MG63 (cell line): ENCODE results near the gene NAV2. TPM values are rescaled to one million over a fixed set of nuclear protein-coding genes. Genes with fewer than 3 reads are reported as not detected.

Experiments
- DNase-seq: peaks from one replicate; pipeline ENCODE4 v3.0.0-alpha.2; 2020
- H3K27me3 ChIP-seq: fragments of 250-450 bp; sonication (Bioruptor Pico); 2 replicates; pipeline ENCODE4 v1.5.1; 2020; ENCODE audit warnings: mild to moderate bottlenecking, moderate library complexity
- H3K36me3 ChIP-seq: fragments of 250-450 bp; sonication (Bioruptor Pico); 2 replicates; pipeline ENCODE4 v1.5.1; 2020; ENCODE audit warnings: mild to moderate bottlenecking, moderate library complexity
- H3K4me3 ChIP-seq: fragments of 250-450 bp; sonication (Bioruptor Pico); 2 replicates; pipeline ENCODE4 v1.5.1; 2020; ENCODE audit warnings: mild to moderate bottlenecking, moderate library complexity
- H3K9me3 ChIP-seq: fragments of 250-450 bp; sonication (Bioruptor Pico); 2 replicates; pipeline ENCODE4 v1.5.1; 2020; ENCODE audit warnings: mild to moderate bottlenecking, moderate library complexity
- total RNA-seq: library from RNA; depleted of rRNA; stranded (reverse); fragments of >200 nt; shearing (Covaris generic); gene quantifications from 2 replicates; pipeline ENCODE4 v1.2.3, GENCODE V29; 2014; ENCODE audit warnings: low replicate concordance

The NAV2 gene
- total RNA-seq, 1 experiment from 2014 or later: 3.7 TPM

- DNase-seq: no peak
- peaks cover 75% of the 10 kb centered on the region for H3K36me3 ChIP-seq
- H3K9me3 ChIP-seq: no peaks in the 10 kb centered on the region
- H3K4me3 ChIP-seq: no peak overlapping the region
- no peaks in the 10 kb centered on the region for H3K27me3 ChIP-seq
Observed at GRCh38 chr11:20103281-20103680, 390.6 kb downstream of the NAV2 start.

- Histone ChIP-seq H3K4me3 (no peak overlapping the region), H3K36me3 (peaks cover 61% of the 10 kb centered on the region), H3K9me3 (no peaks in the 10 kb centered on the region), H3K27me3 (no peaks in the 10 kb centered on the region)
- no peak for DNase-seq
Observed at GRCh38 chr11:20105427-20105826, 392.8 kb downstream of the NAV2 start.

GRCh38 chr11:20109731-20110445 is 397.3 kb downstream of the NAV2 start:
- Histone ChIP-seq H3K27me3 (no peaks in the 10 kb centered on the region), H3K4me3 (no peak overlapping the region), H3K36me3 (peaks cover 54% of the 10 kb centered on the region), H3K9me3 (no peaks in the 10 kb centered on the region)
- no peak for DNase-seq

- peaks cover 58% of the 10 kb centered on the region for H3K36me3 ChIP-seq
- DNase-seq: peak; percentile 17
Observed at GRCh38 chr11:20110908-20111669, 398.5 kb downstream of the NAV2 start.

GRCh38 chr11:20111871-20112270 is 399.2 kb downstream of the NAV2 start:
- H3K9me3 ChIP-seq: no peaks in the 10 kb centered on the region
- H3K27me3 ChIP-seq: no peaks in the 10 kb centered on the region
- no peak overlapping the region for H3K4me3 ChIP-seq
- peaks cover 64% of the 10 kb centered on the region for H3K36me3 ChIP-seq
- no peak for DNase-seq

More at GRCh38 chr11:20110908-20111669, 398.5 kb downstream of the NAV2 start:
- Histone ChIP-seq H3K27me3 (no peaks in the 10 kb centered on the region), H3K9me3 (no peaks in the 10 kb centered on the region), H3K4me3 (no peak overlapping the region)

GRCh38 chr11:20112291-20113148 is 399.9 kb downstream of the NAV2 start:
- Histone ChIP-seq H3K27me3 (no peaks in the 10 kb centered on the region), H3K36me3 (peaks cover 65% of the 10 kb centered on the region), H3K9me3 (no peaks in the 10 kb centered on the region), H3K4me3 (no peak overlapping the region)
- peak; percentile 82 for DNase-seq

- H3K36me3 ChIP-seq: peaks cover 63% of the 10 kb centered on the region
- no peaks in the 10 kb centered on the region for H3K27me3 ChIP-seq
- no peak overlapping the region for H3K4me3 ChIP-seq
- no peaks in the 10 kb centered on the region for H3K9me3 ChIP-seq
- no peak for DNase-seq
Observed at GRCh38 chr11:20113149-20113438, 400.5 kb downstream of the NAV2 start.

- no peak for DNase-seq
- no peak overlapping the region for H3K4me3 ChIP-seq
- H3K36me3 ChIP-seq: peaks cover 61% of the 10 kb centered on the region
- H3K9me3 ChIP-seq: no peaks in the 10 kb centered on the region
- no peaks in the 10 kb centered on the region for H3K27me3 ChIP-seq
Observed at GRCh38 chr11:20114588-20114987, 402.0 kb downstream of the NAV2 start.

GRCh38 chr11:20116825-20117224 is 404.2 kb downstream of the NAV2 start:
- Histone ChIP-seq H3K27me3 (no peaks in the 10 kb centered on the region), H3K9me3 (no peaks in the 10 kb centered on the region), H3K4me3 (no peak overlapping the region), H3K36me3 (peaks cover 68% of the 10 kb centered on the region)
- DNase-seq: no peak

- Histone ChIP-seq H3K4me3 (no peak overlapping the region), H3K36me3 (peaks cover 68% of the 10 kb centered on the region), H3K9me3 (no peaks in the 10 kb centered on the region), H3K27me3 (no peaks in the 10 kb centered on the region)
- no peak for DNase-seq
Observed at GRCh38 chr11:20117291-20117690, 404.7 kb downstream of the NAV2 start.

GRCh38 chr11:20118209-20118608 is 405.6 kb downstream of the NAV2 start:
- Histone ChIP-seq H3K9me3 (no peaks in the 10 kb centered on the region), H3K27me3 (no peaks in the 10 kb centered on the region), H3K4me3 (no peak overlapping the region), H3K36me3 (peaks cover 61% of the 10 kb centered on the region)
- DNase-seq: no peak

- Histone ChIP-seq H3K27me3 (no peaks in the 10 kb centered on the region), H3K4me3 (no peak overlapping the region), H3K9me3 (no peaks in the 10 kb centered on the region), H3K36me3 (peaks cover 50% of the 10 kb centered on the region)
- DNase-seq: no peak
Observed at GRCh38 chr11:20119315-20119714, 406.7 kb downstream of the NAV2 start.

GRCh38 chr11:20120134-20120925 is 407.7 kb downstream of the NAV2 start:
- H3K27me3 ChIP-seq: no peaks in the 10 kb centered on the region
- DNase-seq: no peak
- peaks cover 40% of the 10 kb centered on the region for H3K36me3 ChIP-seq
- no peaks in the 10 kb centered on the region for H3K9me3 ChIP-seq
- H3K4me3 ChIP-seq: no peak overlapping the region

GRCh38 chr11:20122131-20122530 is 409.5 kb downstream of the NAV2 start:
- no peaks in the 10 kb centered on the region for H3K9me3 ChIP-seq

GRCh38 chr11:20125927-20126326 is 413.3 kb downstream of the NAV2 start:
- Histone ChIP-seq H3K4me3 (no peak overlapping the region), H3K27me3 (no peaks in the 10 kb centered on the region), H3K36me3 (peaks cover 8% of the 10 kb centered on the region), H3K9me3 (no peaks in the 10 kb centered on the region)
- DNase-seq: peak; percentile 21

More at GRCh38 chr11:20122131-20122530, 409.5 kb downstream of the NAV2 start:
- Histone ChIP-seq H3K4me3 (no peak overlapping the region), H3K36me3 (peaks cover 27% of the 10 kb centered on the region), H3K27me3 (no peaks in the 10 kb centered on the region)
- no peak for DNase-seq

- no peak for DNase-seq
- Histone ChIP-seq H3K9me3 (no peaks in the 10 kb centered on the region), H3K4me3 (no peak overlapping the region), H3K36me3 (peaks cover 3% of the 10 kb centered on the region), H3K27me3 (no peaks in the 10 kb centered on the region)
Observed at GRCh38 chr11:20126724-20127123, 414.1 kb downstream of the NAV2 start.
